HG02642 (cell line): ENCODE measurements around the gene FAM163B.

Experiments
- ATAC-seq: cut with Tn5 transposase; IDR thresholded peaks from one replicate; pipeline ENCODE4 v1.9.1; 2021; ENCODE audit warnings: mild to moderate bottlenecking; ENCODE audit not compliant: unreplicated experiment, poor library complexity

The FAM163B gene

GRCh38 chr9:133536536-133536935 lies 72.7 kb downstream of the FAM163B start:
- ATAC-seq: no peak

- no peak for ATAC-seq
These were observed 73.1 kb downstream of the FAM163B start for GRCh38 chr9:133536080-133536479.

DNA sequence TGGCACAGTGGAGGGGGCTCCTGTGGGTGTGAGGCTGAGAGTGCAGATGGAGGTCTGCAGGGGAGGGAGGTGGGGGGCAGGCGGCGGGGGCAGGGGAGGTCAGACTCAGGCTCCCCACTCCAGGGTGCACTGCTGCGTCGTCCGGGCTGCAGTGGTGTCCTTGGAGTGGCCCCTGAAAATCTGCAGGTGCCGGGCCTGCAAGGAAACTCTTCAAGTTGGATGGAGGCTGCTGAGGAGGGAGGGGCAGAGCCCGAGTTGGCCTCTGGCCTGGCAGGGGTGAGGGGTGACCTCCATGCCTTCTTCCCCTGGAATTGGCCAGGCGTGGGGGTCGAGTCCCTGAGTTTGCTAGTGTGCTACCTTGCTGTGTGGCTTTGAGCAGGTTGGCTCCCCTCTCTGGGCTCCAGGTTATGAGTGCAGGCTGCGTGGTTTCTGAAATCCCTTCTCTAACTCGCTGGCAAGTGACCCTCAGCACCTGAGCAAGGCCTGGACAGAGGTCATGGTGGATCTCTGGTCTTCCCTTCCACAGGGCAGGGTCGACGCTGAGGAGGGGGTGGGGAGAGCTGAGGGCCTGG lies 73.8 kb downstream of the FAM163B start:
- no peak for ATAC-seq

DNA sequence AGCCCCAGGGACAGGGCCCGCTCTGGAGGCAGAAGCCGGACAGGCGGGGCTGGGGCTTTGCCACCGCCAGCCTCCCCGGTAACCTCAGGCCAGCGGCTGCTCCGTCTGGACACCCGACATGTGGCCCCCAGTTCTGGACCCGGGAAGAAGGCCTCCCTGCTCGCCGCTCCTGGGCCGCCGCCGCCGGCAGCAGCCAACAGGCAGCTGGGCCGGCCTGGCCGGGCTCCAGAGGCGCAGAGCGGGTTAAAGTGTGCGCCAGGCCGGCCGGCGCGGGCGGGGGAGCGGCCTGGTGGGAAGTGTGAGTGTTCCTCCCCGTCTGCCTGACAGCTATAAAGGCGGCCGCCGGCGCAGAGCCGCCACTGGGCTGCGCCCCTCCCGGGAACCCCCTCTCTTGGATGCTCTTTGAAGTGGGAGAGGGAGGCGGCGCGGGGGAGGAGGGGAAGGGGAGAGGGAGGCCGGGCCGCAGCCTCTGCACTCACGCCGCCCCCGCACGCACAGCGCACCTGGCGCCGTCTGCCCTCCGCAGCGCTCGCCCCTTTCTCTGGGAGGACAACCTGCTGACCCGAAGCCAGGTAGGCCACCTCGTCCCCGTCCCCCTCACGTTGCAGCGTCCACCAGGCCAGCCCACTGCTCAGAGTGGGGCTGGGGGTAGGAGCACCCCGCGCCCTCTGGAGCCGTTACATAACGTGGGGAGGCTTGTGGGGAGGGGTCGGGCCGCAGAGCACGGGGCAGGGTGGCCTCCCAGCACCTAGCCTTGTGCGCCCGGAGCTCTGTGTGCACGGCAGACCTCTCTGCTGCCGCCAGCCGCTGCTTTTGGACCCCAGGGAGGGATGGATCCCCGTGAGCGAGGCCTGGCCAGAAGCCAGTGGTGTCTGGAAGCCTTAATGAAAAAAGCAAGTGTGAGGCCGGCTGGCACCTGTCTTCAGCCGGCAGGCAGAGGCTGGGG lies 74.6 kb downstream of the FAM163B start, which contains the start of gene ADAMTSL2:
TSS of gene ADAMTSL2 (plus strand) at position 359 of the 946 bp plus-strand sequence. CDS start 2,009 bp downstream, outside the sequence.
- ATAC-seq: no peak

GRCh38 chr9:133533857-133534256 lies 75.3 kb downstream of the FAM163B start:
- no peak for ATAC-seq

DNA sequence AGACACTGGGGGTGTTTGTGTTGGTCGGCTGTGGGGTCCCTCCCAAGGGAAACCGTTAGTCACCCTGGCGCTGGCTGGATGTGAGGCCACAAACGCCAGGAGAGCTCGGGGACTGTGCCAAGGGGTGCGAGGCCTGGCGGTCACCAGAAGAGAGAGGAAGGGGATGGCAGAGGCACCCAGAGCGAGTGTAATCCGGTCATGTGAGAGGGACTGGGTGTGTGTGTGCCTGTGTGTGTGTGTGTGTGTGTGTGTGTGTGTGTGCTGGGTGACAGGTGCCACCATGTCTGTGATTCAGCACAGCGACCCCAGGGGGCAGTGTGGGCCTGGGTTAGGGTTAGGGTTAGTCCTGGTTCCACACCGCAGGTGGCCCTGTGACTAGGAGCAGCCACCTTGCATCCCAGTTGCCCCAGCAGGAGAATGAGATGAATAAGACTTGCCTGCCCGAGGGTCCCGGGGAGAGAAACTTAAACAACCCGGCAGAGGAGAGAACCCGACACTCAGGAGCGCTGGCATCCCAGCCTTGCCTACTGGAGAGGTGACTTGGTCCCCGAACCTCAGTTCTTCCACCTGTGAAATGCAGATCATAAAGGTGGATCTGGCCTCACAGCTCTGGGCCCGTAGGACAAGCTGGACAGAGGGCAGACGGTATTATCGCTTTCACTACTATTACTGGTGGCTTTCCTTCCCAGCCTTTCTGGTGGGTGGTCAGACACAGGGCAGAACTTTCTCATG lies 76.1 kb downstream of the FAM163B start:
- ATAC-seq: no peak

DNA sequence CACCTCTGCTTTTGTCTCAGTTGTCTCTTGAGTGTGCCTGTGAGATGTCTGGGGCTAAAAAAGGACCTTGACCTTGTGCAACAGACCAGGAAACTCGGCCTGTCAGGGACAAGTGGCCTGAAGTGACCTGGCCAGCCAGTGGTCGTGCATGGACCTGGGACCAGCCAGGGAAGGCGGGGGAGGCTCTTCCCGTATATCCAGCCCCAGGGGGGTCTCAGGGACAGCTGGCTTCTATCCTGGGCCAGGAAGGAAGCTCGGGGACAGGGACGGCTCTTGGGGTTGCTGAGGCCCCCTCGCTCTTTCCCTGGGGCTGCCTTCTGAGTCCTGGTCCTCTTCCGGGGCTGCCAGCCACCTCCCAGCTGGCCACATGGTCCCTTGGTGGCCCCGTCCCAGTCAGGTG lies 77.9 kb downstream of the FAM163B start:
- ATAC-seq: no peak

DNA sequence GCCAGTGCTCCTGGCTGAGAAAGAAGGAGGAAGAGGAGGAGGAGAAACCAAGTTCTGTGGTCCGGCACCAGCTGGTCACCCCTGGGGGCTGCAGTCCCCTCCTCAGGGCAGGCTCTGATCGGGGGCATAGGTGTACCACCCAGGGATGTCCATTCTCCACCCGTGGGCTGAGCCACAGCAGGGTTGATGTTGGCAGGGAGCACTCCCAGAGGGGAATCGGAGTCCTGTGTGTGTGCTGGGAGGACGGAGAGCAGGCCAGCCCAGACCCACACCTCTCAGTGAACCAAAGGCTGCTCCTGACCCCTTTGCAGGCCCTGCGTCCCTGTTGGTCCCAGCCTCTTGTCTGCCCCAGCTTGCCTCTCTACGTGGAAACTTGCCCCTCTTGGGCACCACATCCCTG lies 79.3 kb downstream of the FAM163B start:
- no peak for ATAC-seq

DNA sequence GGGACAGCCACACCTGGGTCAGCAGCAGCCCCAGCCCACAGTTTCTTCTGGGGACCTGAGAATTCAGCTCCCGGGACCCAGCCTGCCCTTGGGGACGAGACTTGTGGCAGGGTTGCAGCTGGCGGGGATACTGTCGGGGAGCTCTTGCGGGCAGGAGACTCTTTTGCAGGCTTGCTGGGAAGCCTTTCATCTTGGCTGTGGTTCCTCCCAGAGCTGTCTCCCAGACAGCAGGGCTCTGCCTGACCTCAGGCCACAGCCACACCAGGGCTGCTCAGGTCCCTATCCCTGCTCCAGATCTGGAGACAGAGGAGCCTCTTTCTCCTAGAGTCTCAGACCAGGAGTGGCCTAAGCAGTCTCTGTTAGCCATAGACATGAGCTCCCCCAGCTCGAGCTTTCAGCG lies 79.7 kb downstream of the FAM163B start:
- ATAC-seq: no peak

GRCh38 chr9:133528876-133529241 lies 80.3 kb downstream of the FAM163B start:
- ATAC-seq: no peak

- no peak for ATAC-seq
These were observed 81.0 kb downstream of the FAM163B start for GRCh38 chr9:133528001-133528875.

- no peak for ATAC-seq
These were observed 81.7 kb downstream of the FAM163B start for GRCh38 chr9:133527444-133527920.
